ENCODE results near the gene HOXD10.

The HOXD10 gene

GRCh38 chr2:176082824-176083751, 33.5 kb upstream of the HOXD10 start:
- no peak for DNase-seq (ENCODE audit: low read depth in 2 of 2)

GRCh38 chr2:176083796-176084261, 32.7 kb upstream of the HOXD10 start, which contains the start of gene EVX2:
Gene EVX2 (minus strand): TSS chr2:176083962. CDS start chr2:176083776, 186 bp downstream.
- DNase-seq (ENCODE audit: low read depth in 2 of 2), result no peak

- no peak for DNase-seq (ENCODE audit: low read depth in 2 of 2)
These were observed 31.9 kb upstream of the HOXD10 start for GRCh38 chr2:176084611-176085119.

- no peak for DNase-seq (ENCODE audit: low read depth in 2 of 2)
These were observed 31.3 kb upstream of the HOXD10 start for GRCh38 chr2:176085120-176085788.

- DNase-seq (ENCODE audit: low read depth in 2 of 2), result no peak
These were observed 30.5 kb upstream of the HOXD10 start for GRCh38 chr2:176085861-176086771.

GRCh38 chr2:176087330-176088047, 29.1 kb upstream of the HOXD10 start:
- no peak for DNase-seq (ENCODE audit: low read depth in 2 of 2)

GRCh38 chr2:176088048-176088936, 28.3 kb upstream of the HOXD10 start:
- DNase-seq (ENCODE audit: low read depth in 2 of 2), result no peak

- DNase-seq (ENCODE audit: low read depth in 2 of 2), result no peak
These were observed 27.4 kb upstream of the HOXD10 start for GRCh38 chr2:176088937-176089842.

- no peak for DNase-seq (ENCODE audit: low read depth in 2 of 2)
These were observed 26.7 kb upstream of the HOXD10 start for GRCh38 chr2:176089843-176090395.

GRCh38 chr2:176090862-176091261, 25.7 kb upstream of the HOXD10 start:
- no peak for DNase-seq (ENCODE audit: low read depth in 2 of 2)

- no peak for DNase-seq (ENCODE audit: low read depth in 2 of 2)
These were observed 25.0 kb upstream of the HOXD10 start for GRCh38 chr2:176091329-176092258.

- no peak for DNase-seq (ENCODE audit: low read depth in 2 of 2)
These were observed 24.1 kb upstream of the HOXD10 start, which contains the start of gene HOXD13 for GRCh38 chr2:176092270-176093144. Gene HOXD13 (plus strand): TSS chr2:176092721. CDS start chr2:176092891, 170 bp downstream.

GRCh38 chr2:176093145-176093897, 23.3 kb upstream of the HOXD10 start:
- DNase-seq (ENCODE audit: low read depth in 2 of 2), result no peak

GRCh38 chr2:176093898-176094249, 22.7 kb upstream of the HOXD10 start:
- DNase-seq (ENCODE audit: low read depth in 2 of 2), result no peak

- no peak for DNase-seq (ENCODE audit: low read depth in 2 of 2)
These were observed 22.2 kb upstream of the HOXD10 start for GRCh38 chr2:176094349-176094748.
